ENCODE data around the gene ABHD12.

DNA sequence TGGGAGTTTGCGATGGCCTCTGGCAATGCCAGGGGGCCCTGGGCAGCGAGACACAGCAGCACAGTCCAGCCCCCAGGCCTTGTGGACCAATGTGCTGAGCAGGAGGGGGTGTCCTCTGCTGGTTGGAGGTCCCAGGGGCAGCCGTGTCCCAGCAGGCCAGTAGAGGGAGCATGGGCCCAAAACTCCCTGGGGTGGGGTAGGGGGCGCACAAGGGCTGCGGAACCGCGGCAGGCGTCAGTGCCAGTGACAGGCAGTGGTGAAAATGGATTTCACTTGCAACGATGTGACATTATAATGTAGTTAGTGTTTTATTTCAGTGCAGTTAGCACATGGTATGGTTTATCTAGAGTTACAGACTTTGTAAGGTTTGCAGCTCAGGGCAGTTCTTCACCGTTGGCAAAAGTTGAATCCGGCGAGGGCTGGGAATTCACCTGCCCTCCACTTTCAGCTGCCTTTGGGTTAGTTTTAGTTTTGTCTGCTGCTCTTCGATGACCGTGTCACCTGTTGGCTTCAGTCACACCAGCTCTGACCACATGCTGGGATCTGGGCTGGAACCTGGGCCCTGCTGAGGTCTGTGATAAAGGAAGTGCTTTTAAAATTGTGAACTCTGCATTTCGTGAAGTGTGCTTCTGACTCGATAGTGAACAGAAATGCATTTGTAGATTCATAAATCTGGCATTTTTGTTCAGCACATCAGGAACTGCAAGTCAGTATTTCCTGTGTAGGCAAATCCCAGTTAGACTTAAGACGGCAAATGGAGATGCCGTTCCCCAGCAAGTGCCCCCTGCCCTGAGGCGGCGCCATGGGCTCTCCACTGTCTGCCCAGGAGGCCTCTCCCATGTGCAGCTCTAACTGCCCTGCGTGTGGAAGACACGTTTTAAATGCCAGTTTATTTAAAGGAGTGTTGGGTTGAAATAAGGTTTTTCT lies 95.9 kb downstream of the ABHD12 start:
- TF ChIP-seq, protein P1, sequence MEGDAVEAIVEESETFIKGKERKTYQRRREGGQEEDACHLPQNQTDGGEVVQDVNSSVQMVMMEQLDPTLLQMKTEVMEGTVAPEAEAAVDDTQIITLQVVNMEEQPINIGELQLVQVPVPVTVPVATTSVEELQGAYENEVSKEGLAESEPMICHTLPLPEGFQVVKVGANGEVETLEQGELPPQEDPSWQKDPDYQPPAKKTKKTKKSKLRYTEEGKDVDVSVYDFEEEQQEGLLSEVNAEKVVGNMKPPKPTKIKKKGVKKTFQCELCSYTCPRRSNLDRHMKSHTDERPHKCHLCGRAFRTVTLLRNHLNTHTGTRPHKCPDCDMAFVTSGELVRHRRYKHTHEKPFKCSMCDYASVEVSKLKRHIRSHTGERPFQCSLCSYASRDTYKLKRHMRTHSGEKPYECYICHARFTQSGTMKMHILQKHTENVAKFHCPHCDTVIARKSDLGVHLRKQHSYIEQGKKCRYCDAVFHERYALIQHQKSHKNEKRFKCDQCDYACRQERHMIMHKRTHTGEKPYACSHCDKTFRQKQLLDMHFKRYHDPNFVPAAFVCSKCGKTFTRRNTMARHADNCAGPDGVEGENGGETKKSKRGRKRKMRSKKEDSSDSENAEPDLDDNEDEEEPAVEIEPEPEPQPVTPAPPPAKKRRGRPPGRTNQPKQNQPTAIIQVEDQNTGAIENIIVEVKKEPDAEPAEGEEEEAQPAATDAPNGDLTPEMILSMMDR (conservative IDR thresholded peaks at IDR 0.05 in 1 of 2, IDR thresholded peaks at IDR 0.05 in 1 of 2; ENCODE audit: extremely low read depth in 1 of 2, insufficient read depth in 1 of 2, low read depth in 1 of 2, low read length in 2 of 2): peak; percentile 54 to 64
- no peak for TF ChIP-seq EZH2 (IDR thresholded peaks at IDR 0.05; ENCODE audit: borderline replicate concordance, low read length)

Data from mammary epithelial cell (primary cell).